GM03348 (cell line): ENCODE results near the gene FAM110A.
"Not testable (repeated sequence)": the region's sequence is repeated elsewhere in the genome, so short reads cannot be mapped to it uniquely, and the experiment has no call there.

Experiments used
- DNase-seq: peaks from one replicate; pipeline ENCODE4 v3.0.0; 2012; ENCODE audit warnings: low spot score

Gene FAM110A

GRCh38 chr20:833450-834150, at the start of gene FAM110A:
FAM110A (plus strand) TSS chr20:833715; CDS start chr20:844805, 11,090 bp downstream.
- peak; percentile 98 for DNase-seq

- no peak for DNase-seq
Observed at GRCh38 chr20:787825-788224, 45.7 kb upstream of the FAM110A start.

GRCh38 chr20:791056-791455, 42.5 kb upstream of the FAM110A start:
- DNase-seq: no peak

DNA sequence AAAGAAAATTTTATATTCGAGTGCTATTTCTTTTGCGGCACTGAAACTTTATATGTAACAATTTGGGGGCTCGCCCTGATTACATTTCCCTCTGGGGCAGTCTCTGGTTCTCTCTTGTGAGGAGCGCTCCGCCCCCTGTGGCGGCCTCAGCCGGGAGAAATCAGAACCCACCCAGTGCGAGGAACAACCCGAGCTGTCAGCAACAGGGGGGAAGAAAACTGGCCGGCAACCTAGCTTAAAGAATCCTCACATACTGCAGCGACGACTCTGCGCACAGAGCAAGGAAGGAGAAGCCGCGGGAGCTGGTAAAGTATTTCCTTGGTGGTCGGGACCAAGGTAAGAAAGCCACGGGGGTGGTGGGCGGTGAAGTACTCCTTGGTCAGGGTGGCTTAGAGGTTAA, 41.3 kb upstream of the FAM110A start:
- DNase-seq: no peak

- DNase-seq: no peak
Observed at GRCh38 chr20:796921-797320, 36.6 kb upstream of the FAM110A start.

GRCh38 chr20:798746-799145, 34.8 kb upstream of the FAM110A start:
- DNase-seq: not testable (repeated sequence)

DNA sequence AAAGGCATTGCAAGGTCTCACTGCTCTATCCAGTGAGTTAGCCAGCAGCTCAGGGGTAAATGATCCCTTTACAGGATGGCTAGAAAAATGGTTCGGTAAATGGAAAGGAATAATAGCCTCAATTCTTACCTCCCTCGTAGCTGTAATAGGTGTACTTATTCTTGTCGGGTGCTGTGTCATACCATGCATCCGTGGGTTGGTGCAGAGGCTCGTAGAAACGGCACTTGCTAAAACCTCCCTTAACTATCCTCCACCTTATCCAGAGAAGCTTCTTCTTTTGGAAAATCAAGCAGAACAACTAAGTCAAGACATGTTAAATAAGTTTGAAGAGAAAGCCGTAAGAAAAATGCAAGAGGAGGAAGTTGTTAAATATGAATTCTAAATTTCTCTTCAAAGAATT, 33.5 kb upstream of the FAM110A start:
- DNase-seq: not testable (repeated sequence)

GRCh38 chr20:801678-802077, 31.8 kb upstream of the FAM110A start:
- no peak for DNase-seq

DNA sequence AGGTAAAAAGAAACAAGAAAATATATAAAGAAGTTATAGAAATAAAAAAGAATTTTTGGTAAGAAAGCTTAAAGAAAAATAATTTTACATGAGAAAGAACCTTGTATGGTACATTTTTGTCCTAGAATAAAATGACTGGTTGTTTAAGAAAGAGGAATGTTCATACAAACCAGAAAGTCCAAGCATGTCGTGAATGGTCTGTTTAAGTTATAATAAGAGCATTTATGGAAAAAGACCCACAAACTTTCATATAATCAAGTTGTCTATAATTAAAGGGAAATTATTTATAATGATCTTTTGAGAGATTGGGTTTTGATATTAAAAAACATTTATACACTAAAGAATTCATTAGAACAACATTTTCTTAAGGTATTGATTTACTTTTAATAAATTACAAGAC, 27.8 kb upstream of the FAM110A start:
- no peak for DNase-seq

DNA sequence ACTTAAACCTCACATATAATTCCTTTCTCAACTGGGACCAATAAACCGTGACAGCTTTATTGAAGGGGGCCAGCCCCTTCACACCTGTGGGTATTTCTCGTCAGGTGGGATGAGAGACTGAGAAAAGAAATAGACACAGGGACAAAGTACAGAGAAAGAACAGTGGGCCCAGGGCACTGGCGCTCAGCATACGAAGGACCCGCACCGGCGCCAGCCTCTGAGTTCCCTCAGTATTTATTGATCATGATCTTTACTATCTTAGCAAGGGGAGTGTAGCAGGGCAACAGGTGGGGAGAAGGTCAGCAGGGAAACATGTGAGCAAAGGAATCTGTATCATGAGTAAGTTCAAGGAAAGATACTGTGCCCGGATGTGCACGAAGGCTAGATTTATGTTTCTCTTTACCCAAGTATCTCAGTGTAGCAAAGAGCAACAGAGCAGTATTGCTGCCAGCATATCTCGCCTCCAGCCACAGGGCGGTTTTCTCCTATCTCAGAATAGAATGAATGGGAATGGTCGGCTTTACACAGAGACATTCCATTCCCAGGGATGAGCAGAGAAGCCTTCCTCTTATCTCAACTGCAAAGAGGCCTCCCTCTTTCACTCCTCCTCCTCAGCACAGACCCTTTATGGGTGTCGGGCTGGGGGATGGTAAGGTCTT, 21.6 kb upstream of the FAM110A start:
- not testable (repeated sequence) for DNase-seq

DNA sequence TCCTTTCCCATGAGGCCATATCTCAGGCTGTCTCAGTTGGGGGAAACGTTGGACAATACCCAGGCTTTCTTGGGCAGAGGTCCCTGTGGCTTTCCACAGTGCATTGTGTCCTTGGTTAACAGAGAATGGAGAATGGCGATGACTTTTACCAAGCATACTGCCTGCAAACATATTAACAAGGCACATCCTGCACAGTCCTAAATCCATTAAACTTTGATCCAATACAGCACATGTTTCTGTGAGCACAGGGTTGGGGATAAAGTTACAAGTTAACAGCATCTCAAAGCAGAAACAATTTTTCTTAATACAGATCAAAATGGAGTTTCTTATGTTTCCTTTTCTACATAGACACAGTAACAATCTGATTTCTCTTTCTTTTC, 21.1 kb upstream of the FAM110A start:
- not testable (repeated sequence) for DNase-seq

DNA sequence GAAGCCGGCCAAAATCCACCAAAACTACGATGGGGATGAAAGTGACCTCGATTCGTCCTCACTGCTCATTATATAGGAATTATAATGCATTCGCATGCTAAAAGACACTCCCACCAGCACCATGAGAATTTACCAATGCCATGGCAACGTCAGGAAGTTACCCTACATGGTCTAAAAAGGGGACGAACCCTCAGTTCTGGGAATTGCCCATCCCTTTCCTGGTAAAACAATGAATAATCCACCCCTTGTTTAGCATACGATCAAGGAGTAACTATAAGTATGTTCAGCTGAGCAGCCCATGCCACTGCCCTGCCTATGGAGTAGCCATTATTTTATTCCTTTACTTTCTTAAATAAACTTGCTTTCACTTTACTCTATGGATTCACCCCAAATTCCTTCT, 20.1 kb upstream of the FAM110A start:
- DNase-seq: no peak

DNA sequence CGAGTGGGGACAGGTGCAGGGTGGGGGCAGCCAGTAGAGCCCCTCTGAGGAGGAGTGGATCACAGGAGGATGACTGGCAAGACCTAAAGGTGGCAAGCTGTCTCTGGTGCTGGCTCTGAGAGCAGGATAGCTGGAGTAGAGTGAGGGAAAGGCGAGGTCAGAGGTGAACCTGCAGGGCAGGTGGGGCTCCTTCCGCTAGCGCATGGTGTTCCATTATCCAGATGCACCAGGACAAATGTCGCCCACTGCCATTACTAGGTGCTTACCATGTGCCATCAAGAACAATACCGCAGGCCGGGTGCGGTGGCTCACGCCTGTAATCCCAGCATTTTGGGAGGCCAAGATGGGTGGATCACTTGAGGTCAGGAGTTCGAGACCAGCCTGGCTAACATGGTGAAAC, 18.3 kb upstream of the FAM110A start:
- no peak for DNase-seq

DNA sequence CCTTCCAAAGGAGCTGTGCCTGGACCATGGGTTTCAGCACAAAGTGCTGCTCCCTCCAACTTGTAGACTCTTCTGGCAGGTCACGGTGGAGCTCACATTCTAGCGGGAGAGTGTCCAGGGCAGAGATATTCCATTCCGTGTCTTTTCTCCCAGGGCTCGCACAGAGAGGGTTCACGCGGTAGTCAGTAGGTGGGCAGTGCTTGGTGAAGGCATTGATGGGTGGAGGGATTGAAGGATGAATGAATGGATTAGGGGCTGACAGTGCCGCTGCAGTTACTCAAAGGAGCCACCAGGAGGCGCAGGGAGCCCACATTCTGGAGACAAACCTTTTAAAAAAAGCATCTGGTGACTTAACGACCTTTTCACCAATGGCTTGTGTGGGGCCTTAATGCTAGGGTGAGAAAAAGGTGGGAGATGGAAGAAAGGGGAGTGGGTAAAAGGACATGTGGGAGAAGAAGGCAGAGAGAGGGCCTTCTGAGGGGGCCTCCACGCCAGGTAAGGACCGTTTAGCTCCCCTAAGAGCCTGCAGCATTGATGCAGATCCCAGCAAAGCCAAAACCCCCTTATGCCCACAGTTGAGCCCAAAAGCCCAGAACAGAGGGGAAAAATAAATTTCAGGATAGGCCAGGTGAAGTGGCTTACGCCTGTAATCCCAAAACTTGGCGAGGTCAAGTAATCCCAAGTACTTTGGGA, 17.5 kb upstream of the FAM110A start:
- peak; percentile 84 for DNase-seq

GRCh38 chr20:818001-818664, 15.4 kb upstream of the FAM110A start:
- no peak for DNase-seq

DNA sequence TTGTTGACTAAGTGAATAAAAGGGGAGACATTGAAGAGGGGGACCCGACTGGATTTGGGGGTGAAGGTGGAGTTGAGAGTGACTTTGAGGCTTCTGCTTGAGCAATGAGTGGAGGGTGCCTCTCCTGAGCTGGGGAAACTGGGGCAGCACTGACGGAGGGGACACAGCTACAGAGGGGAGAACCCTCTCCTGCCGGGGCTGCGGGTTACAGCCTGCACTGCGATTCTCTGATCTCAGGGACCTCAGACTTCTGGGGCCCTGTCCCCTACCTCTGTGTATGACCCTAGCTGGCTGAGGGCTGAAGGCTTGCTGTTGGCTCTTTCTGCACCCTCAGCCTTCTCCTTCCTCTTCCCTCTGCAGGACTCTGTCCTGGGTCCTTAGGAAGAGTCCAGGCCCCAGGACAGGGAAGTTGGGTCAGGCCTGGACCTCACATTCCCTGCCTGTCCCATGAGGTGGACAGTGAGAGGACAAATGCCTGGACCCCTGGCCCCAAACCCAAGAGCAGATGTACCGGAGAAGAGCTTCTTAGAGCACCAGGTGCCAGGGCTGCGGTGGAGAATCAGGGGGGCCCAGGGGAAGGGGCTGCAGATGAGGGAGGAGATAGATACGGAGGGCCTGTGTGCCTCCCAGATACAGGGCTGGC, 13.7 kb upstream of the FAM110A start:
- DNase-seq: no peak

DNA sequence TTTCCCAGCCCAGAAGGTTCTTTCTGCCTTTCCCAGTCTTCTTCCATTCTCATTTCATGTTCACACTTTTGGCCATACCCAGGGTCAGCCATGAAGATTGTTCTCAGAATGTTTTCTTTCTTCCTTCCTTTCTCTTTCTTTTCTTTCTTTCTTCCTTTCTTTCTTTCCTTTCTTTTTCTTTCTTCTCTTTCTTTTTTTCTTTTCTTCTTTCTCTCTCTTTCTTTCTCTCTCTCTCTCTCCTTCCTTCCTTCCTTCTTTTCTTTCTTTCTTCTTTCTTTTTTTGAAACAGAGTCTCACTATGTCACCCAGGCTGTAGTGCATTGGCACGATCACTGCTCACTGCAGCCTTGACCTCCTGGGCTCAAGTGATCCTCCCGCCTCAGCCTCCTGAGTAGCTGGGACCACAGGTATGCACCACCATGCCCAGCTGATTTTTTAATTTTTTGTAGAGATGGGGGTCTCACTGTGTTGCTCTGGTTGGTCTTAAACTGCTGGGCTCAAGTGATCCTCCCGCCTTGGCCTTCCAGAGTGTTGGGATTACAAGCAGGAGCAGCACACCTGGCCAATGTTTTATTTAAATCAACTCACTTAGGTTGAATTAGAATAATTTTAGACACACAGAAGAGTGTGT, 13.1 kb upstream of the FAM110A start:
- DNase-seq: no peak

GRCh38 chr20:821046-821730, 12.3 kb upstream of the FAM110A start:
- DNase-seq: no peak

GRCh38 chr20:821731-822065, 11.8 kb upstream of the FAM110A start:
- no peak for DNase-seq

DNA sequence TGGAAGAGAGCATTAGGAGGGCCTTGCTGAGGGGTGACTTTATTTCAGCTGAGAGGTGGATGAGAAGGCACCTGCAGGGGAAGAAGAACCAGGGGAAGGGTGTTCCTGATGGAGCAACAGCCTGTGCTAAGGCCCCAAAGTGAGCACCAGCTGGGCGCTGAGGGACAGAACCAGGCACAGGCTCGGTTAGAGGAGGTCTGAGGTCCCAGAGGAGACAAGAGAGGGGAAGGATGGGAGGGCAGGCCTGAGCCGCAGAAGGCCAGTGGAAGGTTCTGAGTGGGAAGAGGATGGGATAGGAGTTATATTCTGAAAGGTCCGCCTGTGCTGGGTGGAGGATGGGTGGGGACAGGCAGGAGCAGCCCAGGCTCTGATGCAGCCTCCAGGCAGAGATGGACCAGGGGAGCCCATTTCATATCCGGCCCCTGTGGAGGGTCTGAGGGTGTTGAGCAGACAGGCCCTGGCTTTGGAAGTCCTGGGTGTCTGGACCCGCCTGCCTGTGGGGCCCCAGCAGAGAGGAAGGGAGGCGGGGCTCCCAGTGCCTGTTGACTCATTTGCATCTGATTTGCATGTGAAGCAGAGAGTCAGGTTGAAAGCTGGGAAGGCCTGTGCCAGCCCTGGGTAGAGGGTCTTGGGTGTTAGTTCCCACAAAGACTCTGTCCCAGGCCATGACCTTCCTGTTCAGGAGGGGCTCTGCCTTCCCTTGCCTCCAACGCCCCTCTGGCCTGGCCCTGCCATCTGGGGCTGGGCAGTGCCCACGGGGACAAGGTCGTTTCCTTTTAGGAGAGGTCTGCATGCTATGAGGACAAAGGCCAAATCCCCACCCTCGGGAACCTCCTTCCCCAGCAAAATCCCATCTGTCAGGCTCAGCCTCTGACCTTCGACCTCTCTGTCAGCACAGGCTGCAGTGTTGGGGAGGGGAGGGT, 10.6 kb upstream of the FAM110A start:
- DNase-seq: no peak
